Right atrium auricular region (tissue), 2 donors: ENCODE measurements around the gene ADK. TPM values are rescaled to one million over a fixed set of nuclear protein-coding genes. Genes with fewer than 3 reads are reported as not detected.
"Not testable (repeated sequence)": the region's sequence is repeated elsewhere in the genome, so short reads cannot be mapped to it uniquely, and the experiment has no call there.

ENCODE experiments used
- DNase-seq: peaks from one replicate; pipeline ENCODE4 v3.0.0-alpha.2; 2019; ENCODE audit warnings: low spot score
- H3K27ac ChIP-seq, 2 donors: fragments of 200-600 bp; sonication (generic); 1 replicate in 1 of 2; 2 replicates in 1 of 2; pipeline ENCODE4 v1.5.1; 2016 to 2019
- H3K27me3 ChIP-seq, 2 donors: fragments of 200-600 bp; sonication (generic); one replicate each; pipeline versions ENCODE4 v1.5.1 to v1.6.0; 2017 to 2019
- H3K36me3 ChIP-seq: fragments of 200-600 bp; sonication (generic); one replicate; pipeline ENCODE4 v1.5.1; 2016
- H3K4me1 ChIP-seq, 2 donors: fragments of 200-600 bp; sonication (generic); one replicate each; pipeline versions ENCODE4 v1.5.1 to v1.6.0; 2017 to 2019
- H3K4me3 ChIP-seq, 2 donors: fragments of 200-600 bp; sonication (generic); 1 replicate in 1 of 2; 2 replicates in 1 of 2; pipeline ENCODE4 v1.5.1; 2017 to 2019; ENCODE audit warnings: mild to moderate bottlenecking in 1 of 2, moderate library complexity in 1 of 2
- H3K9me3 ChIP-seq, 2 donors: fragments of 200-600 bp; sonication (generic); one replicate each; pipeline ENCODE4 v1.5.1; 2019
- total RNA-seq, 2 donors: library from RNA; depleted of rRNA; stranded (reverse); fragments of >200 nt; gene quantifications; one replicate each; pipeline ENCODE4 v1.1.0, GENCODE V29; 2016
- TF ChIP-seq, protein P1 (sequence below), 2 donors: fragments of 200-600 bp; sonication (generic); IDR thresholded peaks; one replicate each; pipeline ENCODE4 v1.5.1; 2019; ENCODE audit warnings: antibody characterized with exemption in 2 of 2

Gene ADK
- total RNA-seq, 2 donors from 2014 or later, result 23.7 to 31.6 TPM

DNA sequence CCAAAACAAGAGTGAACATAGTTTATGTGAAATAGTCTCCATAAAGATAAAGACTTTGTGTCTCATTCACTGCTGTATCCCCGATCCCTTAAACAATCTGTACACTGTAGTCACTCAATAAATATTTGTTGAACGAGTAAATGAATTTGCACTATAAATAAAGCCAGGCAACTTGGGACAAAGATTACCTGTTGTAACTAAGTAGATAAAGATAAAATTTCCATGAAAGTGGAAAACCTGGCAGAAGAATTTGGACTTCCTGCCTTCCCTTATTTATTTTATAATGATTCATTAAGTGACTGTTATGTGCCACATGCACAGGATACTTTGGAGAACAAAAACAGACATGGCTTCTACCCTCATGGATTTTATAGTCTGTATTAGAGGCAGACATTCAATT, 397.7 kb downstream of the ADK start:
- no peak overlapping the region for H3K4me3 ChIP-seq
- no peaks in the 10 kb centered on the region for H3K9me3 ChIP-seq
- no peaks in the 10 kb centered on the region for H3K4me1 ChIP-seq
- no peak overlapping the region for H3K27ac ChIP-seq
- DNase-seq, result no peak
- no peaks in the 10 kb centered on the region for H3K27me3 ChIP-seq
- TF ChIP-seq, protein P1, sequence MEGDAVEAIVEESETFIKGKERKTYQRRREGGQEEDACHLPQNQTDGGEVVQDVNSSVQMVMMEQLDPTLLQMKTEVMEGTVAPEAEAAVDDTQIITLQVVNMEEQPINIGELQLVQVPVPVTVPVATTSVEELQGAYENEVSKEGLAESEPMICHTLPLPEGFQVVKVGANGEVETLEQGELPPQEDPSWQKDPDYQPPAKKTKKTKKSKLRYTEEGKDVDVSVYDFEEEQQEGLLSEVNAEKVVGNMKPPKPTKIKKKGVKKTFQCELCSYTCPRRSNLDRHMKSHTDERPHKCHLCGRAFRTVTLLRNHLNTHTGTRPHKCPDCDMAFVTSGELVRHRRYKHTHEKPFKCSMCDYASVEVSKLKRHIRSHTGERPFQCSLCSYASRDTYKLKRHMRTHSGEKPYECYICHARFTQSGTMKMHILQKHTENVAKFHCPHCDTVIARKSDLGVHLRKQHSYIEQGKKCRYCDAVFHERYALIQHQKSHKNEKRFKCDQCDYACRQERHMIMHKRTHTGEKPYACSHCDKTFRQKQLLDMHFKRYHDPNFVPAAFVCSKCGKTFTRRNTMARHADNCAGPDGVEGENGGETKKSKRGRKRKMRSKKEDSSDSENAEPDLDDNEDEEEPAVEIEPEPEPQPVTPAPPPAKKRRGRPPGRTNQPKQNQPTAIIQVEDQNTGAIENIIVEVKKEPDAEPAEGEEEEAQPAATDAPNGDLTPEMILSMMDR (IDR thresholded peaks at IDR 0.05), result no peak
- no peaks in the 10 kb centered on the region for H3K36me3 ChIP-seq

DNA sequence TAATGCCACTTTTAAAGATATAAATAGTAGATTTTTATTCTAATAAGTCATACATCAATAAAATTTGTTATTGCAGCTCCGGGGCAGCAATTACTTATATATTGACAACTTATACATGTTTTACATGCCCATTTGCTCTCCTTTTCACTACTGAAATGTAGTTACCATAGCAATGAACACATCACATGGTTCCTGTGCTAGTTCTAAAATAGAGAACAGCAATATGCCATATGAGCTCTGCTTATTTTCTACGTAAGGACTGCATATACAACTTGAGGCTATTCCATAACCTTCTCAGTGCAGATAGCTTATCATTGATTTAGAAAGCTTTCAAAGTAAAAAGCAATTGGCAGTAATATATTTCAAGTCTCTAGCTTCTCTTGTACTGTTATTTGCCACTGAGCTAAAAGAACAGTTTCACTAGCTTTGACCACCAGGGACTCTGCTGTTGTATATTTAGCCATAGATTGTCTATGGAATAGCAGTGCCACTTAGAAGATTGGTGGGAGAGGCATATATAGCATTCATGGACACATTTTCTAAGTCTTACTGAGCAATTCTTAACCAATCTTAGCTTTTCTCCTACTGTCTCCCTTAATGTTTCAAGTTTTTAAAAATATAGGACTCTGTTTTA, 405.2 kb downstream of the ADK start:
- TF ChIP-seq, protein P1 (IDR thresholded peaks at IDR 0.05), result no peak
- H3K4me3 ChIP-seq, result no peak overlapping the region
- H3K36me3 ChIP-seq, result no peaks in the 10 kb centered on the region
- no peak for DNase-seq
- H3K27ac ChIP-seq, result no peak overlapping the region
- H3K27me3 ChIP-seq, result no peaks in the 10 kb centered on the region
- no peaks in the 10 kb centered on the region for H3K9me3 ChIP-seq
- H3K4me1 ChIP-seq, result no peaks in the 10 kb centered on the region

DNA sequence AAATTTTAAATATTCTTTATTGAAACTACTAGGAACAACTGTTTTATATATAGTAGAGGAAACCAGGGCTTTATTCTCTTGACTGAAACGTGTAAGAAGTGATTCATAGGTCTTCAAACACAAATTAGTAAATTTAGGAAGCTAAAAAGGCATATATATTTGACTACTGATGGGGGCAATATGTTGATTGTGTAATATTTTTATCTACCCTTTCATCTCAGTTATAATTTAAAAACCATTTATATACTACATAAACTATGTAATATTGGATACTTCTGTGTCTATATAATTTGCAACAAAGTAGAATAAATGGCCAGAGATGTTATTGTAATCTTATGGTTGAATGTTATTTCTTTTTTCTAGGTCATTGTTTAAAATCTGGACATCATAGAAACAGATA, 406.1 kb downstream of the ADK start:
- H3K27ac ChIP-seq, result no peak overlapping the region
- no peak for DNase-seq
- H3K27me3 ChIP-seq, result no peaks in the 10 kb centered on the region
- no peak overlapping the region for H3K4me3 ChIP-seq
- H3K36me3 ChIP-seq, result no peaks in the 10 kb centered on the region
- no peaks in the 10 kb centered on the region for H3K9me3 ChIP-seq
- H3K4me1 ChIP-seq, result no peaks in the 10 kb centered on the region
- TF ChIP-seq, protein P1 (IDR thresholded peaks at IDR 0.05), result no peak

DNA sequence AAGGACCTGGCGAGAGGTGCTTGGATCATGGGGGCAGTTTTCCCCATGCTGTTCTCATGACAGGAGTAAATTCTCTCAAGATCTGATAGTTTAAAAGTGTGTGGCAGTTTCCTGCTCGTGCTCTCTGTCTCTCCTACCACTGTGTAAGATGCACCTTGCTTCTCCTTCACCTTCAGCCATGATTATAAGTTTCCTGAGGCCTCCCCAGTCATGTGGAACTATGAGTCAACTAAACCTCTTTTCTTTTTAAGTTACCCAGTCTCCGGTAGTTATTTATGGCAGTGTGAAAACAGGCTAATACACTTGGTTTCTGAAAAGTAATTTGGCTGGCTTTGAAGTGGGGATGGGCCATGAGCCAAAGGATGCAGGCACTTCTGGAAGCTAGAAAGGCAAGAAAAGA, 407.4 kb downstream of the ADK start:
- H3K9me3 ChIP-seq, result no peaks in the 10 kb centered on the region
- H3K4me3 ChIP-seq, result no peak overlapping the region
- H3K27me3 ChIP-seq, result no peaks in the 10 kb centered on the region
- no peak overlapping the region for H3K27ac ChIP-seq
- H3K36me3 ChIP-seq, result no peaks in the 10 kb centered on the region
- no peaks in the 10 kb centered on the region for H3K4me1 ChIP-seq
- DNase-seq, result no peak
- TF ChIP-seq, protein P1 (IDR thresholded peaks at IDR 0.05), result no peak

DNA sequence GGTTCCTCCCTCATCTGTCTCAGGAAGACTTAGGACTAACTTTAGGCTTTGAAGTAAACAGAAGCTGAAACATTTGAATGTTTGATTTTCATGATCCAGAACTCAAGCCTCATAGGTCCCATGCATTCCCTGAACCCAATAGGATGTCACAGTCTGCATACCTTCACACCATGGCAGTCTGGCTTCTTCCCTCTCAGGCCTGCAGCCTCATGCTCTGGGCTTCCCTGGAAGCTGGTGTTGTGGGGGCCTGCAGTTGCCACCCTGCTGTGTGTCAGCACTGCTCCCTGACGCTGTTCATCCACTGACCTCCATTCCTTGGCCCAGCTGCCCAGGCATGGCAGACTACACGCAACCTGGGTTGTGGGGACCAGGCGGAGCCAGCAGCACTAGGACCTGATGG, 407.9 kb downstream of the ADK start:
- Histone ChIP-seq H3K4me3 (no peak overlapping the region), H3K9me3 (no peaks in the 10 kb centered on the region), H3K36me3 (no peaks in the 10 kb centered on the region), H3K4me1 (no peaks in the 10 kb centered on the region), H3K27ac (no peak overlapping the region), H3K27me3 (no peaks in the 10 kb centered on the region)
- TF ChIP-seq, protein P1 (IDR thresholded peaks at IDR 0.05), result no peak
- no peak for DNase-seq

DNA sequence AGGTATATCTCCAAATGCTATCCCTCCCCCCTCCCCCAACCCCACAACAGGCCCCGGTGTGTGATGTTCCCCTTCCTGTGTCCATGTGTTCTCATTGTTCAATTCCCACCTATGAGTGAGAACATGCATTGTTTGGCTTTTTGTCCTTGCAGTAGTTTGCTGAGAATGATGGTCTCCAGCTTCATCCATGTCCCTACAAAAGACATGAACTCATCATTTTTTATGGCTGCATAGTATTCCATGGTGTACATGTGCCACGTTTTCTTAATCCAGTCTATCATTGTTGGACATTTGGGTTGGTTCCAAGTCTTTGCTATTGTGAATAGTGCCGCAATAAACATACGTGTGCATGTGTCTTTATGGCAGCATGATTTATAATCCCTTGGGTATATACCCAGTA, 417.9 kb downstream of the ADK start:
- not testable (repeated sequence) for H3K4me3 ChIP-seq, H3K9me3 ChIP-seq, H3K4me1 ChIP-seq, H3K27me3 ChIP-seq, H3K36me3 ChIP-seq, H3K27ac ChIP-seq, DNase-seq

DNA sequence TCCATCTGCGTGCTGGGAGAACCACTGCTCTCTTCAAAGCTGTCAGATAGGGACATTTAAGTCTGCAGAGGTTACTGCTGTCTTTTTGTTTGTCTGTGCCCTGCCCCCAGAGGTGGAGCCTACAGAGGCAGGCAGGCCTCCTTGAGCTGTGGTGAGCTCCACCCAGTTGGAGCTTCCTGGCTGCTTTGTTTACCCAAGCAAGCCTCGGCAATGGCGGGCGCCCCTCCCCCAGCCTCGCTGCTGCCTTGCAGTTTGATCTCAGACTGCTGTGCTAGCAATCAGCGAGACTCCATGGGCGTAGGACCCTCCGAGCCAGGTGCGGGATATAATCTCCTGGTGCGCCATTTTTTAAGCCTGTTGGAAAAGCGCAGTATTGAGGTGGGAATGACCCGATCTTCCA, 422.5 kb downstream of the ADK start:
- not testable (repeated sequence) for H3K27ac ChIP-seq, H3K9me3 ChIP-seq, H3K36me3 ChIP-seq, H3K27me3 ChIP-seq, DNase-seq, H3K4me1 ChIP-seq, H3K4me3 ChIP-seq
